NT2/D1 (cell line): Measurements from ENCODE around the gene DNAJB9.

ENCODE experiments used
- YY1 ChIP-seq: IDR thresholded peaks from 2 replicates; pipeline ENCODE4 v1.6.1; 2011; ENCODE audit not compliant: insufficient read length, insufficient read depth
- ZNF274 ChIP-seq: IDR thresholded peaks from 2 replicates; pipeline ENCODE4 v1.6.1; 2011; ENCODE audit warnings: mild to moderate bottlenecking, low read depth, low read length

GRCh38 chr7:108603656-108604306 is 34.1 kb downstream of the DNAJB9 start:
- no peak for TF ChIP-seq ZNF274
- no peak for TF ChIP-seq YY1
